Subcutaneous adipose tissue (tissue), 4 donors: ENCODE data around the gene F5. TPM values are rescaled to one million over a fixed set of nuclear protein-coding genes. Genes with fewer than 3 reads are reported as not detected.

Source experiments
- CTCF ChIP-seq: fragments of 450-650 bp; IDR thresholded peaks from one replicate; pipeline ENCODE4 v1.5.1; 2016; ENCODE audit warnings: low read depth, mild to moderate bottlenecking, control low read depth, antibody characterized with exemption, moderate library complexity
- total RNA-seq, 4 donors: library from RNA; depleted of rRNA; stranded (reverse); fragments of >200 nt; gene quantifications; one replicate each; pipeline ENCODE4 v1.1.0, GENCODE V29; 2016

F5 gene
- total RNA-seq, 4 donors from 2014 or later: 2.3 to 16.3 (median 8.2) TPM

- no peak for TF ChIP-seq CTCF
These were observed 11.9 kb downstream of the F5 start for GRCh38 chr1:169574336-169574735.

- TF ChIP-seq CTCF: no peak
These were observed 14.1 kb downstream of the F5 start for GRCh38 chr1:169572187-169572586.

GRCh38 chr1:169571450-169571849 lies 14.8 kb downstream of the F5 start:
- TF ChIP-seq CTCF: no peak

- no peak for TF ChIP-seq CTCF
These were observed 16.1 kb downstream of the F5 start for GRCh38 chr1:169570172-169570574.

GRCh38 chr1:169568497-169568896 lies 17.8 kb downstream of the F5 start:
- no peak for TF ChIP-seq CTCF

GRCh38 chr1:169565335-169566271 lies 20.7 kb downstream of the F5 start:
- no peak for TF ChIP-seq CTCF

- no peak for TF ChIP-seq CTCF
These were observed 22.6 kb downstream of the F5 start for GRCh38 chr1:169563650-169564049.
